ENCODE measurements around the gene LGR5. TPM values are rescaled to one million over a fixed set of nuclear protein-coding genes. Genes with fewer than 3 reads are reported as not detected.

LGR5 gene
- total and polyA plus RNA-seq, 2 of the 8 experiments (the other 6 are each of a cell fraction or from before 2014, with no cell fraction given) = 0.08 to 0.19 TPM

DNA sequence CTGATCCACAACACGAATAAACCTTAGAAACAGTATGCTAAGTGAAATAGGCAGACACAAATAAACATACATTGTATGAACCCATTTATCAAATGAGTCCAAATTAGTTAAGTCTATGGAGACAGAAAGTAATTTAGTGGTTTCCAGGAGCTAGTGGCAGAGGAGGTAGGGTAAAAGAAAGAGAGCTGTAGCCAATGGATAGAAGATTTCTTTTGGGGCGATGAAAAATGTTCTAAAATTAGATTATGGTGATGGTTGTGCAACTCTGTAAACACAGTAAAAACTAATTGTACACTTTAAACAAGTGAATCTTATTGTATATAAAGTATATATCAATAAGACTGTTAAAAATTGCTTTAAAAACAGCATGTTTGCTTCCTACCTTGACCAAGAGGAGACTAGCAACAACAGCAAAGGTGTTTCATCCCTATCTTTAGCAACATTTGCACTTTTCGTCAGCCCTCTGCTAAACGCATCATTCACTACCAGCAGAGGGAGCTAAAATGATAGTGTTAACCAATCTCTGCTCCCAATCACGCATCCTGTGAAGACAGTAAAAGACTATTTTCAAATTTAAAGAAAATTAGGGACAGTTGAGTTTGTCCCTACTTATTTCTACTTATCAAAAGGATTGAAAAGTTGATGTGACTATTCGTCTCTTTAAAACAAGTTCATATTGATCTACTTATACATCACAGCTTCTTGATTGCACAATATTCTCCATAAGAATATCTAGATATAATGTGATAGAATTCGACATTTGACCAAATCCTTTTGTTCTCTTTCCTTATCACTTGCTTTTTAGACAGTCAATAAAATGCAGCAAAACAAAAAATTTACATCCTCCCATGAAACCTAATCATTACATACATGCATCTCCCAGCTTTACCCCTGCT lies 24.0 kb upstream of the LGR5 start:
- Histone ChIP-seq H2BK15ac (ENCODE audit: low read length) (no peak overlapping the region), H3K79me1 (ENCODE audit: low read depth, low read length) (no peaks in the 10 kb centered on the region), H3K4me3 (ENCODE audit: extremely low read depth in 1 of 4, insufficient read depth in 2 of 4, low read depth in 3 of 4, low read length in 4 of 4) (no peak overlapping the region), H4K20me1 (replicated peaks in 1 of 2; ENCODE audit: control insufficient read depth in 1 of 2, insufficient read depth in 2 of 2, low read length in 2 of 2) (no peaks in the 10 kb centered on the region), H3K4me2 (ENCODE audit: insufficient read depth in 1 of 2, low read depth in 2 of 2, low read length in 2 of 2) (no peak overlapping the region), H3K18ac (ENCODE audit: extremely low read depth, low read length) (no peak overlapping the region), H3K27me3 (replicated peaks in 1 of 4; ENCODE audit: control insufficient read depth in 3 of 4, extremely low read depth in 1 of 4, insufficient read depth in 3 of 4, low read length in 3 of 4) (no peaks in the 10 kb centered on the region), H2BK12ac (ENCODE audit: low read depth, low read length) (no peak overlapping the region), H3K4me1 (replicated peaks in 1 of 4; ENCODE audit: control insufficient read depth in 3 of 4, insufficient read depth in 4 of 4, low read length in 3 of 4) (no peaks in the 10 kb centered on the region), H3K56ac (replicated peaks; ENCODE audit: insufficient read length, low read depth, low read length) (no peak overlapping the region), H2BK120ac (replicated peaks; ENCODE audit: low read depth, low read length) (no peak overlapping the region), H2BK20ac (ENCODE audit: low read length) (no peak overlapping the region), H3K9me3 (ENCODE audit: insufficient read depth in 2 of 2, low read depth in 1 of 2, low read length in 1 of 2) (no peaks in the 10 kb centered on the region), H3K79me2 (ENCODE audit: control insufficient read depth in 1 of 2, insufficient read depth in 2 of 2, low read length in 2 of 2) (no peaks in the 10 kb centered on the region), H3K23ac (ENCODE audit: insufficient read length) (no peak overlapping the region), H2BK5ac (ENCODE audit: low read depth, low read length) (no peak overlapping the region), H3K36me3 (ENCODE audit: control insufficient read depth in 2 of 4, insufficient read depth in 4 of 4, low read length in 3 of 4) (no peaks in the 10 kb centered on the region), H3K23me2 (ENCODE audit: low read depth, low read length) (no peaks in the 10 kb centered on the region; the same call in 1 of the 2 replicates), H2AFZ (ENCODE audit: low read length) (no peak overlapping the region), H3K9ac (replicated peaks in 1 of 4; ENCODE audit: extremely low read depth in 1 of 4, low read depth in 3 of 4, low read length in 3 of 4) (no peak overlapping the region), H4K8ac (ENCODE audit: extremely low read depth, insufficient read depth, low read length) (no peak overlapping the region), H4K91ac (replicated peaks; ENCODE audit: insufficient read length, low read length) (no peak overlapping the region), H3K27ac (ENCODE audit: low read depth, low read length) (no peak overlapping the region), H4K5ac (ENCODE audit: insufficient read length, low read depth, low read length) (no peak overlapping the region), H3K14ac (ENCODE audit: insufficient read length) (no peak overlapping the region), H2AK5ac (ENCODE audit: low read depth, low read length) (no peak overlapping the region), H3K4ac (replicated peaks; ENCODE audit: insufficient read length, low read depth, low read length) (no peak overlapping the region)
- no peak for DNase-seq (ENCODE audit: low read depth in 1 of 2, low spot score in 2 of 2)
- FAIRE-seq = peak; percentile 87
- ChIA-PET CTCF (ENCODE audit: partially characterized antibody) (interaction anchor here (0.5 to 3.7 kb wide), 25 partner anchors 12 to 665 kb away, joined by 3 to 28 read pairs (median 4); no protein-coding TSS in a partner anchor), POLR2A (ENCODE audit: partially characterized antibody) (no interaction called here)
- WGBS, 2 experiments (ENCODE audit: extremely low coverage in 1 of 2, insufficient coverage in 1 of 2, insufficient read length in 1 of 2, insufficient replicate concordance in 2 of 2, low coverage in 1 of 2, low lambda C conversion rate in 2 of 2, missing lambda C conversion rate in 1 of 2) = 47% methylated on average over 7 of the region's 7 CpGs; no CpG with 5 or more reads in 1 of the 2 experiments
- TF ChIP-seq, protein P1, sequence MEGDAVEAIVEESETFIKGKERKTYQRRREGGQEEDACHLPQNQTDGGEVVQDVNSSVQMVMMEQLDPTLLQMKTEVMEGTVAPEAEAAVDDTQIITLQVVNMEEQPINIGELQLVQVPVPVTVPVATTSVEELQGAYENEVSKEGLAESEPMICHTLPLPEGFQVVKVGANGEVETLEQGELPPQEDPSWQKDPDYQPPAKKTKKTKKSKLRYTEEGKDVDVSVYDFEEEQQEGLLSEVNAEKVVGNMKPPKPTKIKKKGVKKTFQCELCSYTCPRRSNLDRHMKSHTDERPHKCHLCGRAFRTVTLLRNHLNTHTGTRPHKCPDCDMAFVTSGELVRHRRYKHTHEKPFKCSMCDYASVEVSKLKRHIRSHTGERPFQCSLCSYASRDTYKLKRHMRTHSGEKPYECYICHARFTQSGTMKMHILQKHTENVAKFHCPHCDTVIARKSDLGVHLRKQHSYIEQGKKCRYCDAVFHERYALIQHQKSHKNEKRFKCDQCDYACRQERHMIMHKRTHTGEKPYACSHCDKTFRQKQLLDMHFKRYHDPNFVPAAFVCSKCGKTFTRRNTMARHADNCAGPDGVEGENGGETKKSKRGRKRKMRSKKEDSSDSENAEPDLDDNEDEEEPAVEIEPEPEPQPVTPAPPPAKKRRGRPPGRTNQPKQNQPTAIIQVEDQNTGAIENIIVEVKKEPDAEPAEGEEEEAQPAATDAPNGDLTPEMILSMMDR (IDR thresholded peaks at IDR 0.05; ENCODE audit: control extremely low read depth in 1 of 3, insufficient read depth in 1 of 3, low read depth in 1 of 3, low read length in 3 of 3) = peak in 2 of 3 experiments; percentile 64 to 77; a peak in 3 of 4 replicates
- peak; percentile 83 to 85 for TF ChIP-seq RAD21 (IDR thresholded peaks at IDR 0.05 in 1 of 2, conservative IDR thresholded peaks at IDR 0.05 in 1 of 2; ENCODE audit: low read depth in 2 of 2, low read length in 2 of 2)
- TF ChIP-seq POLR2AphosphoS5 (IDR thresholded peaks at IDR 0.05; ENCODE audit: low read depth, low read length) = no peak
- TF ChIP-seq GABPA (IDR thresholded peaks at IDR 0.05; ENCODE audit: borderline replicate concordance, insufficient read depth, low read length) = no peak
- peak; percentile 75; the same call in 1 of the 2 replicates for TF ChIP-seq CEBPB (IDR thresholded peaks at IDR 0.05; ENCODE audit: low read depth, low read length)
- no peak for TF ChIP-seq RXRA (IDR thresholded peaks at IDR 0.05; ENCODE audit: insufficient read depth, low read depth, low read length)
- TF ChIP-seq NANOG (IDR thresholded peaks at IDR 0.05; ENCODE audit: insufficient read depth, low read depth, low read length, poor library complexity, severe bottlenecking) = no peak
- TF ChIP-seq JUND (IDR thresholded peaks at IDR 0.05; ENCODE audit: low read length) = no peak
